ENCODE results near the gene ZFAND2A.
A peak's percentile ranks its signal among the peaks of the same experiment; 100 is the strongest.

Gene ZFAND2A

DNA sequence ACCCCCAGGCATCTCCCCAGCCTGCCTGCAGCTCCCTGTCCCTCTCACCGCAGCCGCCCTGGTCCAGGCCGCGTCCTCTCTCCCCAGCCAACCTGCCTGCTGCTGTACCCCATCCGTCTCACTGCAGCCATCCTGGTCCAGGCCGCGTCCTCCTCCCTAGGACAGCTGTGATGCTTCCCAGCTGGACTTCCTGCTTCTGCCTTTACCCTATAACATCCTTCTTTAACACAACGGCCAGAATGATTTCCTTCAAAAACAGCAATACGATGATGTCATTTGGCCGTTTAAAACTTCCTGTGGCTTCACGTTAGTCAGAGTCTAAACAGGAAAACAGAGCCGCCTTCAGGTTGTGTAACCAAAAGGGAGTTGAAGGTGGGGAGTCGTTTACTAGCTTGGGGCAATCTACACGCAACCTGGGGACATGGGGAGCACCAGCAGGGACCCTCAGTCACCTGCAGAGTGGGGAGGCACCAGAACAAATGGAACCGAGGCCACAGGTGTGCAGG lies 32.2 kb upstream of the ZFAND2A start:
- no peak for TF ChIP-seq RARB (CRISPR knock-in tag; IDR thresholded peaks at IDR 0.05)
- no peak for TF ChIP-seq ZNF8 (CRISPR knock-in tag; IDR thresholded peaks at IDR 0.05)
- TF ChIP-seq, protein P1, sequence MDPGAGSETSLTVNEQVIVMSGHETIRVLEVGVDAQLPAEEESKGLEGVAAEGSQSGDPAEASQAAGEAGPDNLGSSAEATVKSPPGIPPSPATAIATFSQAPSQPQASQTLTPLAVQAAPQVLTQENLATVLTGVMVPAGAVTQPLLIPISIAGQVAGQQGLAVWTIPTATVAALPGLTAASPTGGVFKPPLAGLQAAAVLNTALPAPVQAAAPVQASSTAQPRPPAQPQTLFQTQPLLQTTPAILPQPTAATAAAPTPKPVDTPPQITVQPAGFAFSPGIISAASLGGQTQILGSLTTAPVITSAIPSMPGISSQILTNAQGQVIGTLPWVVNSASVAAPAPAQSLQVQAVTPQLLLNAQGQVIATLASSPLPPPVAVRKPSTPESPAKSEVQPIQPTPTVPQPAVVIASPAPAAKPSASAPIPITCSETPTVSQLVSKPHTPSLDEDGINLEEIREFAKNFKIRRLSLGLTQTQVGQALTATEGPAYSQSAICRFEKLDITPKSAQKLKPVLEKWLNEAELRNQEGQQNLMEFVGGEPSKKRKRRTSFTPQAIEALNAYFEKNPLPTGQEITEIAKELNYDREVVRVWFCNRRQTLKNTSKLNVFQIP (CRISPR knock-in tag; IDR thresholded peaks at IDR 0.05; ENCODE audit: borderline replicate concordance, low read depth): no peak
- TF ChIP-seq, protein P2, sequence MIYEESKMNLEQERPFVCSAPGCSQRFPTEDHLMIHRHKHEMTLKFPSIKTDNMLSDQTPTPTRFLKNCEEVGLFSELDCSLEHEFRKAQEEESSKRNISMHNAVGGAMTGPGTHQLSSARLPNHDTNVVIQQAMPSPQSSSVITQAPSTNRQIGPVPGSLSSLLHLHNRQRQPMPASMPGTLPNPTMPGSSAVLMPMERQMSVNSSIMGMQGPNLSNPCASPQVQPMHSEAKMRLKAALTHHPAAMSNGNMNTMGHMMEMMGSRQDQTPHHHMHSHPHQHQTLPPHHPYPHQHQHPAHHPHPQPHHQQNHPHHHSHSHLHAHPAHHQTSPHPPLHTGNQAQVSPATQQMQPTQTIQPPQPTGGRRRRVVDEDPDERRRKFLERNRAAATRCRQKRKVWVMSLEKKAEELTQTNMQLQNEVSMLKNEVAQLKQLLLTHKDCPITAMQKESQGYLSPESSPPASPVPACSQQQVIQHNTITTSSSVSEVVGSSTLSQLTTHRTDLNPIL (CRISPR knock-in tag; IDR thresholded peaks at IDR 0.05; ENCODE audit: low read depth): no peak
- no peak for TF ChIP-seq ZNF565 (CRISPR knock-in tag; conservative IDR thresholded peaks at IDR 0.05; ENCODE audit: low read depth)
- TF ChIP-seq ZFP30 (CRISPR knock-in tag; IDR thresholded peaks at IDR 0.05): no peak
- no peak for TF ChIP-seq ZFP3 (CRISPR knock-in tag; IDR thresholded peaks at IDR 0.05)
- TF ChIP-seq, protein P3, sequence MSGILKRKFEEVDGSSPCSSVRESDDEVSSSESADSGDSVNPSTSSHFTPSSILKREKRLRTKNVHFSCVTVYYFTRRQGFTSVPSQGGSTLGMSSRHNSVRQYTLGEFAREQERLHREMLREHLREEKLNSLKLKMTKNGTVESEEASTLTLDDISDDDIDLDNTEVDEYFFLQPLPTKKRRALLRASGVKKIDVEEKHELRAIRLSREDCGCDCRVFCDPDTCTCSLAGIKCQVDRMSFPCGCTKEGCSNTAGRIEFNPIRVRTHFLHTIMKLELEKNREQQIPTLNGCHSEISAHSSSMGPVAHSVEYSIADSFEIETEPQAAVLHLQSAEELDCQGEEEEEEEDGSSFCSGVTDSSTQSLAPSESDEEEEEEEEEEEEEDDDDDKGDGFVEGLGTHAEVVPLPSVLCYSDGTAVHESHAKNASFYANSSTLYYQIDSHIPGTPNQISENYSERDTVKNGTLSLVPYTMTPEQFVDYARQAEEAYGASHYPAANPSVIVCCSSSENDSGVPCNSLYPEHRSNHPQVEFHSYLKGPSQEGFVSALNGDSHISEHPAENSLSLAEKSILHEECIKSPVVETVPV (CRISPR knock-in tag; IDR thresholded peaks at IDR 0.05): no peak
- no peak for TF ChIP-seq ZC3H10 (CRISPR knock-in tag; IDR thresholded peaks at IDR 0.05)
- TF ChIP-seq PPARA (CRISPR knock-in tag; IDR thresholded peaks at IDR 0.05; ENCODE audit: borderline replicate concordance): no peak
- no peak for TF ChIP-seq ISL1 (CRISPR knock-in tag; IDR thresholded peaks at IDR 0.05)
- peak; percentile 17 for ATAC-seq

DNA sequence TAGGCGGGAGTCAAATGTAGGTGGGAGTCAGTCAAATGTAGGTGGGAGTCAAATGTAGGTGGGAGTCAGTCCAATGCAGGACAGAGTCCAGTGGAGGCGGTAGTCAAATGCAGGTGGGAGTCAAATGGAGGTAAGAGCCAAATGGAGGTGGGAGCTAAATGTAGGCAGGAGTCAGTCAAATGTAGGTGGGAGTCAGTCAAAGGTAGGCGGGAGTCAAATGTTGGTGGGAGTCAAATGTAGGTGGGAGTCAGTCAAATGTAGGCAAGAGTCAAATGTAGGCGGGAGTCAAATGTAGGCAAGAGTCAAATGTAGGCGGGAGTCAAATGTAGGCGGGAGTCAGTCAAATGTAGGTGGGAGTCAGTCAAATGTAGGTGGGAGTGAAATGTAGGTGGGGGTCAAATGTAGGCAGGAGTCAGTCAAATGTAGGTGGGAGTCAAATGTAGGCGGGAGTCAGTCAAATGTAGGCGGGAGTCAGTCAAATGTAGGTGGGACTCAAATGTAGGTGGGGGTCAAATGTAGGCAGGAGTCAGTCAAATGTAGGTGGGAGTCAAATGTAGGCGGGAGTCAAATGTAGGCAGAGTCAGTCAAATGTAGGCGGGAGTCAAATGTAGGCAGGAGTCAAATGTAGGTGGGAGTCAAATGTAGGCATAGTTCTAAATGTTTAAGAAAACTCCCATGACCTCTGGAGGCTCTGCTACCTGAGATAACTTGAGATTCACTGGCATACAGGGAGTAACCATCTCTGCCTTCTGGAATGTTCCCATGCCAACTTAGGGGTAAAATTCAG lies 30.2 kb upstream of the ZFAND2A start:
- no peak for ATAC-seq
- TF ChIP-seq ZC3H10 (CRISPR knock-in tag; IDR thresholded peaks at IDR 0.05): no peak
- no peak for TF ChIP-seq TOX (CRISPR knock-in tag; IDR thresholded peaks at IDR 0.05; ENCODE audit: borderline replicate concordance)
- TF ChIP-seq, protein P4, sequence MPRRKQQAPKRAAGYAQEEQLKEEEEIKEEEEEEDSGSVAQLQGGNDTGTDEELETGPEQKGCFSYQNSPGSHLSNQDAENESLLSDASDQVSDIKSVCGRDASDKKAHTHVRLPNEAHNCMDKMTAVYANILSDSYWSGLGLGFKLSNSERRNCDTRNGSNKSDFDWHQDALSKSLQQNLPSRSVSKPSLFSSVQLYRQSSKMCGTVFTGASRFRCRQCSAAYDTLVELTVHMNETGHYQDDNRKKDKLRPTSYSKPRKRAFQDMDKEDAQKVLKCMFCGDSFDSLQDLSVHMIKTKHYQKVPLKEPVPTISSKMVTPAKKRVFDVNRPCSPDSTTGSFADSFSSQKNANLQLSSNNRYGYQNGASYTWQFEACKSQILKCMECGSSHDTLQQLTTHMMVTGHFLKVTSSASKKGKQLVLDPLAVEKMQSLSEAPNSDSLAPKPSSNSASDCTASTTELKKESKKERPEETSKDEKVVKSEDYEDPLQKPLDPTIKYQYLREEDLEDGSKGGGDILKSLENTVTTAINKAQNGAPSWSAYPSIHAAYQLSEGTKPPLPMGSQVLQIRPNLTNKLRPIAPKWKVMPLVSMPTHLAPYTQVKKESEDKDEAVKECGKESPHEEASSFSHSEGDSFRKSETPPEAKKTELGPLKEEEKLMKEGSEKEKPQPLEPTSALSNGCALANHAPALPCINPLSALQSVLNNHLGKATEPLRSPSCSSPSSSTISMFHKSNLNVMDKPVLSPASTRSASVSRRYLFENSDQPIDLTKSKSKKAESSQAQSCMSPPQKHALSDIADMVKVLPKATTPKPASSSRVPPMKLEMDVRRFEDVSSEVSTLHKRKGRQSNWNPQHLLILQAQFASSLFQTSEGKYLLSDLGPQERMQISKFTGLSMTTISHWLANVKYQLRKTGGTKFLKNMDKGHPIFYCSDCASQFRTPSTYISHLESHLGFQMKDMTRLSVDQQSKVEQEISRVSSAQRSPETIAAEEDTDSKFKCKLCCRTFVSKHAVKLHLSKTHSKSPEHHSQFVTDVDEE (CRISPR knock-in tag; IDR thresholded peaks at IDR 0.05): no peak
- no peak for TF ChIP-seq ISL1 (CRISPR knock-in tag; IDR thresholded peaks at IDR 0.05)
- no peak for TF ChIP-seq ARNTL (CRISPR knock-in tag; IDR thresholded peaks at IDR 0.05; ENCODE audit: borderline replicate concordance, low read depth)
- TF ChIP-seq OSR1 (CRISPR knock-in tag; IDR thresholded peaks at IDR 0.05): no peak
- TF ChIP-seq ZFP3 (CRISPR knock-in tag; IDR thresholded peaks at IDR 0.05): no peak
- TF ChIP-seq, protein P3 (CRISPR knock-in tag; IDR thresholded peaks at IDR 0.05): no peak
- TF ChIP-seq TCF4 (CRISPR knock-in tag; IDR thresholded peaks at IDR 0.05; ENCODE audit: borderline replicate concordance): no peak
- TF ChIP-seq GLIS3 (CRISPR knock-in tag; IDR thresholded peaks at IDR 0.05): no peak
- TF ChIP-seq, protein P1 (CRISPR knock-in tag; IDR thresholded peaks at IDR 0.05; ENCODE audit: borderline replicate concordance, low read depth): no peak
- no peak for TF ChIP-seq SNAI2 (CRISPR knock-in tag; IDR thresholded peaks at IDR 0.05)
